Measurements from ENCODE around the gene ATP5F1E.

GRCh38 chr20:59042151-59042795 lies 10.1 kb upstream of the ATP5F1E start, which contains the start of gene PRELID3B:
- TF ChIP-seq CTCF (IDR thresholded peaks at IDR 0.05) = no peak
- no peak for TF ChIP-seq POLR2A (IDR thresholded peaks at IDR 0.05)
